B cell (primary cell): Measurements from ENCODE around the gene NCBP1. TPM values are rescaled to one million over a fixed set of nuclear protein-coding genes. Genes with fewer than 3 reads are reported as not detected.

Experiments
- ATAC-seq: fragments of 200-7000 bp; cut with Tn5 transposase; one replicate; pipeline ENCODE4 v1.10.0; 2021; ENCODE audit warnings: low read depth, mild to moderate bottlenecking, moderate number of reproducible peaks, moderate library complexity
- CTCF ChIA-PET: fragments of 350-600 bp; sonication (Branson Sonifier 250); formaldehyde crosslinking; loops from one replicate; lab custom pipeline; 2021; ENCODE audit warnings: antibody characterized with exemption, inconsistent platforms; lab: Charles Lee
- POLR2A ChIA-PET: fragments of 350-600 bp; sonication (Branson Sonifier 250); formaldehyde crosslinking; loops from one replicate; lab custom pipeline; 2021; ENCODE audit warnings: antibody characterized with exemption; lab: Charles Lee
- DNase-seq: peaks from one replicate; pipeline ENCODE4 v3.0.0; 2013
- H2AFZ ChIP-seq: 2 replicates; pipeline ENCODE4 v1.6.1; 2012; ENCODE audit warnings: mild to moderate bottlenecking, low read depth, low read length; ENCODE audit not compliant: insufficient read depth, poor library complexity, severe bottlenecking
- H3K27ac ChIP-seq, 2 donors: 1 replicate in 1 of 2; 2 replicates in 1 of 2; pipeline ENCODE4 v1.5.1; 2012 to 2013; ENCODE audit warnings: low read length in 2 of 2, mild to moderate bottlenecking in 2 of 2, moderate library complexity in 1 of 2
- H3K27me3 ChIP-seq, 4 experiments: fragments of 200-600 bp in 1 of 4; sonication (generic) in 1 of 4; replicated peaks in 1 of 4; 1 replicate in 2 of 4; 2 replicates in 2 of 4; pipeline versions ENCODE4 v1.6.1 to v1.7.0; 2013 to 2016; ENCODE audit warnings: low read length in 3 of 4, mild to moderate bottlenecking in 2 of 4, mixed read lengths in 1 of 4, moderate library complexity in 1 of 4; ENCODE audit not compliant: insufficient read depth in 4 of 4, control insufficient read depth in 3 of 4; ENCODE audit errors: control extremely low read depth in 1 of 4
- H3K36me3 ChIP-seq, 2 experiments: replicated peaks in 1 of 2; 1 replicate in 1 of 2; 2 replicates in 1 of 2; pipeline versions ENCODE4 v1.6.1 to v1.7.1; 2013; ENCODE audit warnings: low read length in 1 of 2; ENCODE audit not compliant: insufficient read depth in 2 of 2, control insufficient read depth in 1 of 2; ENCODE audit errors: control extremely low read depth in 1 of 2, extremely low read depth in 1 of 2
- H3K4me1 ChIP-seq, 2 donors: fragments of 200-600 bp in 1 of 2; sonication (generic) in 1 of 2; 1 replicate in 1 of 2; 2 replicates in 1 of 2; pipeline versions ENCODE4 v1.5.1 to v1.6.1; 2013 to 2017; ENCODE audit warnings: low read length in 2 of 2; ENCODE audit not compliant: control insufficient read depth in 2 of 2, insufficient read depth in 2 of 2
- H3K4me2 ChIP-seq: replicated peaks from 2 replicates; pipeline ENCODE3; 2012; ENCODE audit warnings: mild to moderate bottlenecking, low read depth, low read length; ENCODE audit not compliant: poor library complexity, severe bottlenecking
- H3K4me3 ChIP-seq, 5 experiments: fragments of 200-600 bp in 1 of 5; sonication (generic) in 1 of 5; 1 replicate in 3 of 5; 2 replicates in 2 of 5; pipeline versions ENCODE4 v1.5.1 to v1.7.0; 2011 to 2016; ENCODE audit warnings: low read length in 4 of 5, mild to moderate bottlenecking in 4 of 5, low read depth in 2 of 5, control low read depth in 1 of 5, moderate library complexity in 1 of 5; ENCODE audit not compliant: insufficient read depth in 1 of 5; ENCODE audit errors: control extremely low read depth in 1 of 5, extremely low read depth in 1 of 5
- H3K79me2 ChIP-seq: fragments of 200-600 bp; sonication (generic); one replicate; pipeline ENCODE4 v1.6.0; 2016; ENCODE audit warnings: low read length; ENCODE audit not compliant: control insufficient read depth, insufficient read depth
- H3K9ac ChIP-seq: fragments of 200-600 bp; sonication (generic); 2 replicates; pipeline ENCODE4 v1.6.1; 2017; ENCODE audit warnings: mild to moderate bottlenecking, low read length, moderate library complexity
- H3K9me3 ChIP-seq, 3 donors: one replicate each; pipeline versions ENCODE4 v1.6.1 to v1.7.1; 2013; ENCODE audit warnings: low read length in 2 of 3; ENCODE audit not compliant: control insufficient read depth in 2 of 3, insufficient read depth in 1 of 3; ENCODE audit errors: control extremely low read depth in 1 of 3
- H4K20me1 ChIP-seq: 2 replicates; pipeline ENCODE4 v1.6.0; 2012; ENCODE audit warnings: mild to moderate bottlenecking, low read length; ENCODE audit not compliant: insufficient read depth, control insufficient read depth, poor library complexity, severe bottlenecking
- H3K27ac Mint-ChIP-seq: one replicate; pipeline ENCODE4 v1.8.0; 2021; ENCODE audit warnings: mixed read lengths
- H3K27me3 Mint-ChIP-seq: one replicate; pipeline ENCODE4 v1.8.0; 2021; ENCODE audit warnings: mixed read lengths
- H3K4me1 Mint-ChIP-seq: one replicate; pipeline ENCODE4 v1.8.0; 2021; ENCODE audit warnings: mixed read lengths
- H3K4me3 Mint-ChIP-seq: one replicate; pipeline ENCODE4 v1.8.0; 2021; ENCODE audit warnings: mixed read lengths
- H3K9me3 Mint-ChIP-seq: one replicate; pipeline ENCODE4 v1.8.0; 2022; ENCODE audit warnings: mixed read lengths; ENCODE audit not compliant: insufficient read depth
- EZH2 ChIP-seq: IDR thresholded peaks from 2 replicates; pipeline ENCODE4 v1.6.1; 2012; ENCODE audit warnings: borderline replicate concordance, low read depth, mild to moderate bottlenecking, moderate library complexity, low read length; ENCODE audit not compliant: insufficient read depth, poor library complexity, severe bottlenecking
- WGBS: methylation state at CpG from one replicate; pipeline ENCODE4 v1.1.5; 2013; ENCODE audit warnings: missing lambda C conversion rate; ENCODE audit not compliant: insufficient coverage; 5-methylcytosine and 5-hydroxymethylcytosine counted together
- intact Hi-C: fragments of 100-400 bp; cut with micrococcal nuclease; formaldehyde crosslinking; loops from one replicate; pipeline ENCODE4 v1.10.0; 2022
- polyA plus RNA-seq: library from polyadenylated mRNA; depleted of rRNA; stranded (reverse); fragments of >200 nt; gene quantifications from 2 replicates; pipeline ENCODE4 v1.2.3, GENCODE V29; 2012
- total RNA-seq, 2 donors: library from RNA; stranded (reverse); fragments of 120-200 nt in 1 of 2; gene quantifications; 1 replicate in 1 of 2; 2 replicates in 1 of 2; pipeline versions ENCODE4 v1.2.3 to v1.2.4, GENCODE V29; 2013 to 2022
- TF ChIP-seq, protein P1 (sequence below): fragments of 200-600 bp; IDR thresholded peaks from one replicate; pipeline ENCODE4 v1.8.0; 2022; ENCODE audit warnings: antibody characterized with exemption, mild to moderate bottlenecking

The NCBP1 gene
- total and polyA plus RNA-seq, 2 donors (not counting 1 experiment from before 2014, with no cell fraction given) = 19.5 to 38.0 TPM

DNA sequence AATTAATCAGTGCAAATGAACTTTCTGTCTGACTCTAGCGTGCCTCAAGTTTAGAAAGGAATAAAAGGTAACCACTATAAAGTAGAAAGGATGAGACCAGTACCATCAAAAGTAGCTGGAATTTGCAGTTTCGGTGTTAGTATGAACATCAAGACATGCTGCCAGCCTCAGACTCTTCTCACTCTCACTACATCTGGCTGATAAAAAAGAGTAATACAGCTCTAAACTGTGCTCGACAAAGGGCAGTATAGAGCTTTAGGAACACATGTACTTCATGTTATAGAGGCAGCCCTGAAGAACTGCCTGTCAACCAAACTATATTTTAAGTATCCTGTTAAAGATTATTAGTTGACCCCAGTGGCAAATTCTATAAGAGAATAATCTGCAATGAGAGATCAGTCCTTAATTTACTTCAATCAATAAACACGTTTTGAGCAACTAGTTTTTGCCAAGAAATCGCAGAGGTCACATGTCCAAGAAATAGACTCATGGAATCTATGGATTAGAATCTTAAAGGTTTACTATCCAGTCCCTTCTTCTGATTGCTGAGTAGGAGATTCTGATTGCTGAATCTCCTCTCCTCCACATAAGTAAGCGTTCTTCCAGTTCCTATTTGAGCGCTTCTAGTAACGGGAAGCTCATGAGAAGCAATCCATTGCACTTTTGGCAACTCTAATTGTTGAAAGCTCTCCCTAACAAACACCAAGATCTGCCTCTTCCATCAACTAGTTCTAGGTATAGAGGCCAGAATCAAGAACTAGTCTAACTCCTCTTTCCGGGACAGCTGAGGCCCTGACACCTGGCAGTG is 62.6 kb downstream of the NCBP1 start:
- DNase-seq (no peak), ATAC-seq (no peak)
- Histone ChIP-seq H3K36me3 (peaks cover 0 to 21% of the 10 kb centered on the region in 2 experiments), H4K20me1 (no peaks in the 10 kb centered on the region), H3K9me3 (peaks cover 0 to 3% (median 0%) of the 10 kb centered on the region in 3 donors), H3K4me1 (peaks cover 30 to 40% of the 10 kb centered on the region in 2 donors), H3K27ac (peak overlapping the region; percentile 53 to 82), H3K27me3 (no peaks in the 10 kb centered on the region), H2AFZ (peak overlapping the region; percentile 88), H3K9ac (peak overlapping the region; percentile 81), H3K4me2 (peak overlapping the region; percentile 90), H3K79me2 (peaks cover 41% of the 10 kb centered on the region), H3K4me3 (peak overlapping the region; percentile 67 to 84 (median 74))
- ChIA-PET CTCF (interaction anchor here (0.9 to 1.2 kb wide), 3 partner anchors 32 to 339 kb away, joined by 3 read pairs; partner anchors contain the start of genes NCBP1 and TSTD2), POLR2A (interaction anchor here (0.7 kb wide), 1 partner anchor 226 kb away, joined by 4 read pairs; the partner anchor contains the start of gene TRMO)
- intact Hi-C loops = loop anchor here (2.0 to 10.0 kb wide), 5 partner anchors 206 to 1279 kb away; partner anchors contain the start of genes ANP32B and ZNF367
- peaks cover under 1% of the 10 kb centered on the region for H3K27me3 Mint-ChIP-seq
- TF ChIP-seq, protein P1, sequence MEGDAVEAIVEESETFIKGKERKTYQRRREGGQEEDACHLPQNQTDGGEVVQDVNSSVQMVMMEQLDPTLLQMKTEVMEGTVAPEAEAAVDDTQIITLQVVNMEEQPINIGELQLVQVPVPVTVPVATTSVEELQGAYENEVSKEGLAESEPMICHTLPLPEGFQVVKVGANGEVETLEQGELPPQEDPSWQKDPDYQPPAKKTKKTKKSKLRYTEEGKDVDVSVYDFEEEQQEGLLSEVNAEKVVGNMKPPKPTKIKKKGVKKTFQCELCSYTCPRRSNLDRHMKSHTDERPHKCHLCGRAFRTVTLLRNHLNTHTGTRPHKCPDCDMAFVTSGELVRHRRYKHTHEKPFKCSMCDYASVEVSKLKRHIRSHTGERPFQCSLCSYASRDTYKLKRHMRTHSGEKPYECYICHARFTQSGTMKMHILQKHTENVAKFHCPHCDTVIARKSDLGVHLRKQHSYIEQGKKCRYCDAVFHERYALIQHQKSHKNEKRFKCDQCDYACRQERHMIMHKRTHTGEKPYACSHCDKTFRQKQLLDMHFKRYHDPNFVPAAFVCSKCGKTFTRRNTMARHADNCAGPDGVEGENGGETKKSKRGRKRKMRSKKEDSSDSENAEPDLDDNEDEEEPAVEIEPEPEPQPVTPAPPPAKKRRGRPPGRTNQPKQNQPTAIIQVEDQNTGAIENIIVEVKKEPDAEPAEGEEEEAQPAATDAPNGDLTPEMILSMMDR = no peak
- TF ChIP-seq EZH2 = no peak
- H3K9me3 Mint-ChIP-seq = no peaks in the 10 kb centered on the region
- H3K4me1 Mint-ChIP-seq = peaks cover 59% of the 10 kb centered on the region
- 0% methylated on average over 4 of the region's 9 CpGs for WGBS
- peak overlapping the region; percentile 91 for H3K4me3 Mint-ChIP-seq
- H3K27ac Mint-ChIP-seq = peak overlapping the region; percentile 94
